ENCODE data around the gene TSPOAP1.

The TSPOAP1 gene

DNA sequence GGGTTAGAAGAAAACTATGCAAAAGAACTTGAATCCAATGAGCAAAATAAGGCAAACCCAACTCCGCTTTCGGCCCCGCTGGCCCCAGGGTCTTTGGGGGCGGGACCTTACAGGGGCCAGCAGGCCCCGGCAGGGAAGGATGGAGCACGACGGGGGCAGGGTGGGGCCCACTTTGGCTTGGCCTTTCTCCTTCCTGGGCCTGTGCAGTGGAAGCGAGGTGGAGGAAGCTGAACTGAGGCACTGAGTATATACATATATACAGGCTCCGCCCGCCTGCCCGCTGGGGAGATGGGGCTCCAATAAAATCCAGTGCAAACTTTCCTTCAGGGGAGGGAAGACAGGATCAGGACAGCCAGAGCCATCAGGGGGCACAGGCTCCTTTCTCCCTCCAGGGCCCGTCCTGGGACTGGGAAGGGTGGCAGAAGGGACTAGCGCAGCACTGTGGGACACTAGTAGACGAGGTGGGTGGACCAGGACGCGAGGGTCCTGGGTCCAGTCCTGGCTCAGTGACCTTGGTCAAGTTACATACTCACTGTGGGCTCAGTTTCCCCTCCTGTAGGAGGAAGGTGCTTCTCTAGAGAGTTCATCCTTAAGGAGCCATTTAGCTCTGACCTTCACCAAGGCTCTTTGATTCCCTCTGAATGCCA, 27.0 kb downstream of the TSPOAP1 start:
- DNase-seq, result no peak

DNA sequence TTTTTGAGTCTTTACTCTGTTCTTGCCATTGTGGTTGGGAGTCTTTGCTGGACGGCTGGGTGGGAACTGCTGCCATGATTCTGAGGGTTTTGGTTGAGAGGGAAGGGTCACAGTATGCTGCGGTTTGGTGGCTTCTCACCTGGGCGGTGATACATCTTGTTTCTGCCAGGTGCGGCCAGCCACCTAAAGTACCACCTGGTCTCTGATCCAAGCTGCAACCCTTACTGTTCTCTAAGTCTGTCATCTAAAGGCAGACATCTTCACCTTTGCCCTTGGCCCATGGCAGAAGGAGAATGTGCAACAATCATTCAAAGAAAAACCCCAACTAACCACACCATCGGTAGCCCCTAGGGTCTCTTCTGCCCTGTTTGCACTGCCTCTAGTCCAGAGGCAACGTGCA, 28.3 kb downstream of the TSPOAP1 start:
- no peak for DNase-seq

DNA sequence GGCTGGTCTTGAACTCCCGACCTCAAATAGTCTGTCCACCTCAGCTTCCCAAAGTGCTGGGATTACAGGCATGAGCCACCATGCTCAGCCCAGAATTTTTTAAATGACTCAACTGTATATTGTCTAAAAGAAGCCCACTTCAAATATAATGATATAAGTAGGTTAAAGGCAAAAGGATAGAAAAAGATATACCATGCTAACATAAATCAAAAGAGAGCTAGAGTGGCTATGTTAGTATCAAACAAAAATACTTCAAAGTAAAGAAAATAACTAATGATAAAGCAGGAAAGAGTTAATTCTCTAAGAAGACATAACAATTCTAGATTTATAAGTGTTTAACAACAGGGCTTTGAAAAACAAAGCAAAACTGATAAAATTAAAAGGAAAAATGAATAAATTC, 34.6 kb downstream of the TSPOAP1 start:
- DNase-seq, result no peak

DNA sequence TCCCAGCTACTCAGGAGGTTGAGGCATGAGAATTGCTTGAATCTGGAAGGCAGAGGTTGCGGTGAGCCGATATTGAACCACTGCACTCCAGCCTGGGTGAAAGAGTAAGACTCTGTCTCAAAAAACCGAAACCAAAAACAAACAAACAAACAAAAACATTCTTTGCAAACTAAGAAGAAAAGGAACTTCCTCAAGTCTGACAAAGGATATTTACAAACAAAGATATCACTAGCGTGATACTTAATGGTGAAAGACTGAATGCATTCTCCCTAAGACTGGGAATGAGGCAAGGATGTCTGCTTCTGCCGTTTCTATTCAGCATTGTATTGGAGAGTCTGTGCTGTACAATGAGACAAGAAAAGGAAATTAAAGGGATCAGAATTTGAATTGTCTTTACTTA, 37.3 kb downstream of the TSPOAP1 start:
- no peak for DNase-seq

DNA sequence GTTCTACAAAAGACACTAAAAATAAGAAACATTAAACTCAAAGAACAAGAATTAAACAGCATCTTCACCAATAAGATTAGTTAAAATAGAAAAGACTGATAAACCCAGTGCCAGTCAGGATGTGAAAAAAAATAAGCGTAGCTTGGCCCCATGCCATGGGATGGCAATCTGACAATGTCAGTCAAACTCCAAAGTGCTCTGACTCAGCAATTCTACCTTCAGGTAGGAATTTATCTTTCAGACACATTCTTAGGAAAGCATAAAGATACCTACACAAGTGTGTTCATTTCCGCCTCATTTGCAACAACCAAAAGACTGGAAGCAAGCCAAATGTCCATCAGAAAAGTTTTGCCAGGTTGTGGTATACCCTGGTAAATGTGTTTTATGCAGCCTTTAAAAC, 38.7 kb downstream of the TSPOAP1 start:
- DNase-seq, result no peak

DNA sequence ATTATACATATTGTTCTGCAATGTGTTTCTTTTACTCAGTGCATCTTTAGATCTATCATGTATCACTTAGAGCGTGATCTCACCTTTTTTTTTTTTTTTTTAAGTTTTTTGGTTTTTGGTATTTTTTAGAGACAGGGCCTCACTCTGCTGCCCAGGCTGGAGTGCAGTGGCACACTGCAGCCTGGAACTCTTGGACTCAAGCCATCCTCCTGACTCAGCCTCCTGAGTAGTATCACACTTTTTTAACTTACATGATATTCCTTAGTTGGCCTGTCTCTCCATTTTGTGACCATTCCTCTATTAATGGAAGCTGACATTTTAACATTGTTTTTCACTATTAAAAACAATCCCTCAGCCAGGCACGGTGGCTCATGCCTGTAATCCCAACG, 43.2 kb downstream of the TSPOAP1 start:
- no peak for DNase-seq

GRCh38 chr17:58284613-58285421, 43.8 kb downstream of the TSPOAP1 start:
- no peak for DNase-seq

DNA sequence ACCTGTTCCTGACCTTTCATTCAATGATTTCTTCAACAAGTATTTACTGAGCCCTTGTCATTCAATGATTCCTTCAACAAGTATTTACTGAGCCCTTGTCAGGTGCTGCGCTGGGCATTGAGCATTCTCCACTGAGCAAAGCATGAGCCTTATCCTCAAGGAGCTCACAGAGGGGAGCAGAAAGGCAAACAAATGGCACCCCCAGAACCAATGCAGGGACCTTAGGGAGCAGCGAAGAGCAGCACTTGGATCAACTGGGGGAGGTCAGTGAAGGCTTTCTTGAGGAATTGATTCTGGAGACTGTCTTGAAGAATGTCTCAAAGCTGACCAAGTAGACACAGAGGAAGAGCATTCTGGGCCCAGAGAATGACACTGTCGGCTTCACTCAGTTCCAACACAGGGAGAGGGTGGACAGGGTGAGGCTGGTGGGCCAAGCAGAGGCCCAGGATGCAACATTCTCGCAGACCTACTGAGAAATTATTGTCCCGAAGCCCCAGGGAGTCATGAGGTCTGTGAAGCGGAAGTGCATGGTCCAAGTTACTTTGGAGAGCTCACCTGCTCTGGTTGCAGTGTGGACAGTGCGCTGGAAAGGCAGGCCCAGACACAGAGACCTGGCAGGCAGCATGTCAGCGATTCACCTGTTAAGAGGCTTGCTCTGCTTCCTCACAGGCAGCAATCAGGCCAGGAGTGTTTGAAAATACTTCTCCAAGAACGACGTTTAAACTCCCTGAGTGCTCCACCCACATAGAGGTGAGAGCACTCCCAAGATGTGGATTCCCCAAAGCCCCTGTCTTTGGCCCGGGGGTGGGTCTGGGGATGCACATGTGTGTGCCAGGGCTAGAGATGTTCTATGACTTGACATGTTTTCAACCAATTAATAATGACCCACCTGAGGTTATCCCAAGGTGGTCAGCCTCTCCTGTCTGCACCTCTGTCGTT, 44.7 kb downstream of the TSPOAP1 start:
- DNase-seq, result no peak

DNA sequence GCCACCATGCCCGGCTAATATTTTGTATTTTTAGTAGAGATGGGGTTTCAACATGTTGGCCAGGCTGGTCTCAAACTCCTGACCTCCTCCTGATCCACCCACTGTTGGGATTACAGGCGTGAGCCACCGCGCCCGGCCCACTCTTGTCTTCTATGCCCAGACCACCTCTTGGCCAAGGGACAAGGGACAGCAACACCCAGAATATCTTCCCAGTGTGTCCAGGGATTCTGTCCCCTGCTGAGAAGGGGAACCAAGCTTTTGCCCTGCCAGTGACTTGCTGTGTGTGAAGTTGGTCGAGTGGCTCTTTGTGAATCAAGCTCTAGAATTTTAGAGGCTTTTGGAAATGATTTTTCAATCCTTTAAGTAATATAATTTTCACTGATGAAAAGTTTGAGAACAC, 46.2 kb downstream of the TSPOAP1 start:
- DNase-seq, result no peak

DNA sequence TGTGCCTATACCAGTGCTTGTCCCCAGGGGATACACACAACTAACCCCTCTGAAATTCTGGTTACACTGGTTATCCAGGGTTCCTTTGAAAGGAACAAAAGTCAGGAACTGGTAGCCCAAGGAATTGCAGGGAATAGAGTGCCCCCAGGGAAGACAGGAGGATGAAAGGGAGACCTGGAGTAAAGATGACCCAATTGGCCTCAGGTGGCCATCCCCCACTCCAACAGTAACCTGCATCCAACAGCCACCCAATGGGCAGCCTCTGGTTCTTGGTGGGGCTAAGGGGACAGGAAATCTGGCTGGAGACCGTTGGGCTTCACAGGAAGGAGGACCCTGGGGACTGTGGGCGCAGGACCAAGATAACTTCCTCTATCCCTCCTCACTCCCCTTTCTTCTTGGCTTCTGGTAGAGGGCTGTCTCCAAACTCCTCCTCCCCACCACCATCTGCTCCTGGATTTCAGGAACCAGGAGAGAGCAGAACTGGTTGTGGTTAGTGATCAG, 47.0 kb downstream of the TSPOAP1 start:
- DNase-seq, result no peak

DNA sequence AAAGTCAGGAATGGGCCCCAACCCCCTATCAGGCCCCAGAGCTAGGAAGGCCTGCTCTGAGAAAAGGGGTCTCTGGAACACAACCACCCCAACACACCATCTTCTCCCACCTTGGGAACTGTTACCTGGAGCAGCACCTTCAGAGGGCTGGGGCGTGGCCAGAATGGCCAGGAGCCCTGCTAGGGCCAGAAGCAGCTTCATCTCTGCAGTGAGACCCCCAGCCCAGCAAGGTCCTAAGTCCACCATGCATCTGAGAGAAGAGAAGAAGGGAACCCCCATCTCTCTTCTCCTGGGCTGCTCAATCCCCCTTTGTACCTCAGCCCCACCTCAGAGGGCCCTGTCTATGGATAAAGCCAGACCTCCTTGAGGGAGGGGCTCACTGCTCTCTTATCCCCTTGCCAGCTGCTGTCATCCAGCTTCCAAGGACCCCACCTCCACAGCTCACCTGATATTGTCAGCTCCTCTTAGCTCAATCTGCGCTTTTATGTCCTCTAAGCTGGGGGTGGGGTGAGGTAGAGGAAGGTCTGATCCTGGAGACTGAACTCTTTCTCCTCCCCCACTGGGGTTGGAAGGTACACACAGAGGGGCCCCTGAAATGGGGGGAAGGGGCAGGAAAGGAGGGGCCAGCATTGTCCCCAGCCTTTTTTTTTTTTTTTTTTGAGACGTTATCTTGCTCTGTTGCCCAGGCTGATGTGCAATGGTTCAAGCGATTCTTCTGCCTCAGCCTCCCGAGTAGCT, 47.9 kb downstream of the TSPOAP1 start, which contains the start of gene MPO:
TSS of gene MPO (minus strand) at position 456 of the 738 bp plus-strand sequence. CDS start at position 279, 177 bp downstream.
- DNase-seq, result no peak

- no peak for DNase-seq
These were observed 48.7 kb downstream of the TSPOAP1 start for GRCh38 chr17:58279736-58280479.

DNA sequence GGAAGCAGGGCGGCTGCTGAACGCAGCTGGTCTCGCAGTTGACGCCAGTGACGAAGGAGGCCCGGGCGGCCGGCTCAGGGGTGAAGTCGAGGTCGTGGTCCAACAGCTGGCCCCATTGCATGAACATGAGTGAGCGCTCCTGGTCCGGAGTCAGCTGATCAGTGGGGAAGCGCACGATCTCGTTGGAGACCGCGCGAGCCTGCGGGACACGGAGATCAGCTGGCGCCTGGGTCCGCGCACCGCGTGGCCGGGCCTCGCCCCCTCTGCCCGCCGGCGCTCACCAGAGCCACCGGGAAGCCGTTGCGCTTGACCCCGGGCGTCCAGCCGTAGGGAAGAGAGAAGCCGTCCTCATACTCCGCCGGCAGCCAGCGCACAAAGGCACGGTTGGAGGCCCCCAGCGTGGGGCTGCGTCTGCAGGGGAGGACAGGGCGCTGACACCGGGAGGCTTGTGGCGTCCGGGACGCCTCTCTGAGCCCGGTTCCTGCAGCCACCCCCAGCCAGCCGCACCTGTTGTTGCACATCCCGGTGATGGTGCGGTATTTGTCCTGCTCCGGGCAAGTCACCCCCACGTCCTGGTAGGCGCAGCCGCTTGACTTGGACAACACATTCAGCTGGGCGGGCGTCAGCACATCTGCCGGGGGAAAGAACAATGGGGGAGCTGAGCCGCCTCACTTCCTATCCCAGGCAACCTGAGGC, 49.4 kb downstream of the TSPOAP1 start:
- no peak for DNase-seq

DNA sequence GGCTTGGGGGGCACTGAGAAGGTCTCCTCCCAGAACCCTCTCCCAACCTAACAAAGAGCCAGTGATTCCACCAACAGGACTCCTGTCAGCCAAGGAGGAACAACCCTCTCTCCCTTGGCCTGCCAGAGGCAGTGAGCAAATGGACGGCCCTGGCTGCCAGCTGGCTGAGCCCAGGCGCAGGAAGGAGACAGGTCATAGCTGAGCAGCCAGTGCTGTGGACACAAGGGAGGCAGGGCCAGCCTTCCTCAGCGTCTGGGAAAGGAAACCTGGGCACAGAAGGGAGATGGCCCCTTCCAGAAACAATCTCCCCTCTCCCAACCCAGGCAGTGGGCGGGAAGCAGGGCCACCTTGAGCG, 50.0 kb downstream of the TSPOAP1 start:
- DNase-seq, result no peak

- no peak for DNase-seq
These were observed 50.6 kb downstream of the TSPOAP1 start for GRCh38 chr17:58277802-58278595.

DNA sequence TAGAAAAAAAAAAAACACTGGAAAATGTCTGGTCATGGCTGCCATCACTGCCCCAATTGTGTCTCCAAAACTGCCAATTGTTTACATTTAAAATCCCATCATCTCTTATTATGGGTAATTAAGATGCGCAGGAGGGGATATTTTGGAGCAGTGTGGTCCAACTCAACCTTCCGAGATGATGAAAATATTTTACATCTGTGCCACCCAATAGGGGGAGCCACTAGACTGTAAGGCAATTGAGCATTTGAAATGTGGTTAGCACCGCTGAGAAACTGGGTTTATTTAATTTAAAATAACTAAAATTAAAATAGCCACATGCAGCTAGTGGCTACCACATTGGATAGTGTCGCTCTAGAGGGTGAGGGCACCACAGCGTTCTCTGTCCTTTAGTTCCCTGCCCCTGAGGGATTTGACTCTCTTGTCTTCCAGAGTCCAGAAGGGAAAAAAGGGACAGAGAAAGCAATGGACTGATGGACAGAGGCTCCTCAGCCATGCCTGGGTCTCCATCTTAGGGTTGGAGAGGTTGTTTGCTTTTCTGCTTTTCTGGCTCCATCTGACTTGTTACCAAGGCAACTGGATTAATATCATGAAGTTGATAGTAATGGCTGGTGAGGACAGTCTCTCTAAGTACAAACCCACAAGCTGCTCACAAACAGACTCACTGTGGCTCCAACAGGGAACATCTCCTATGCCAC, 51.3 kb downstream of the TSPOAP1 start:
- DNase-seq, result peak; percentile 46

GRCh38 chr17:58276423-58276822, 52.2 kb downstream of the TSPOAP1 start:
- DNase-seq, result no peak

- DNase-seq, result no peak
These were observed 53.2 kb downstream of the TSPOAP1 start for GRCh38 chr17:58275417-58275816.

GRCh38 chr17:58273453-58274104, 55.0 kb downstream of the TSPOAP1 start:
- DNase-seq, result peak; percentile 23

All from activated CD4-positive, alpha-beta T cell treated with anti-CD3 and anti-CD28 coated beads, Interleukin-2, Interleukin-6, amounts not matched to agents 100 ng/mL and 50 ng/mL, durations not matched to agents 16 hours and 8 hours (primary cell).